GF-D8 (cell line): ENCODE data around the gene DYNLL2.
"Not testable (repeated sequence)": the region's sequence is repeated elsewhere in the genome, so short reads cannot be mapped to it uniquely, and the experiment has no call there.

ENCODE experiments used
- DNase-seq: peaks from one replicate; lab custom pipeline; 2025; lab: John Stamatoyannopoulos, UW

Gene DYNLL2

GRCh38 chr17:58101898-58102297 lies 18.7 kb downstream of the DYNLL2 start:
- DNase-seq: not testable (repeated sequence)

DNA sequence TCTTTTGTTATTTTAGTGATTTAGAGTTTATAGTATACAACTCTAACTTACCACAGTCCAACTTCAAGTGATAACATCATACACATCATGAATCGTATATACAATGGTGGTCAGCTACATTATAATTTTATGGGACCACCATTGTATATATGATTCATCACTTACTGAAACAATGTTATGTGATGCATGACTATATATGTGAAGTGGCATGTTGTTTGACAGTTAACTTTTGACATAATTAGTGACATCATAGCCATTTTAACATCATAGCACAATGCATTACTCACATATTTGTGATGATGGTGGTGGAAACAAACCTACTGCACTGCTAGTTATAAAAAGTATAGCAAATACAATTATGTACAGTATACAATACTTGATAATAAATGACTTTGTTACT lies 21.9 kb downstream of the DYNLL2 start:
- DNase-seq: no peak

- no peak for DNase-seq
These were observed 24.1 kb downstream of the DYNLL2 start for GRCh38 chr17:58107306-58107705.

- DNase-seq: no peak
These were observed 26.0 kb downstream of the DYNLL2 start for GRCh38 chr17:58109197-58109596.

DNA sequence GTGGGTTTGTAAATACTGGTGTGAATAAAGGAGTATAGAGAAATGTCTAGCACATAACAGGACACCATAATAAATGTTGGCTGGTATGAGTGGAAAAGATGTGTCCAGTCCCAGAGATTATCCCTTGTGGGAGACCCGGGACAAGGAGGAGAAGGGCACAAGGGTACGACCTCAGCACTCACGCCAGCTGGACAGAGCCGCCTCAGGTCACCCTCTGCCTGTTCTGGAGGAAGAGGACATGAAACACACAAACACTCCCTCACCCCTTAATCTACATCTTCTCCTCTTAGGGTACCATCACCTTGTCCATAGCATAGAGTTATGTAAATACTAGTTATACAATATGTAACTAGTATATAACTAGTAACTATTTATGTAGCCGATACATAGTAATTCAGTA lies 26.8 kb downstream of the DYNLL2 start:
- DNase-seq: no peak

DNA sequence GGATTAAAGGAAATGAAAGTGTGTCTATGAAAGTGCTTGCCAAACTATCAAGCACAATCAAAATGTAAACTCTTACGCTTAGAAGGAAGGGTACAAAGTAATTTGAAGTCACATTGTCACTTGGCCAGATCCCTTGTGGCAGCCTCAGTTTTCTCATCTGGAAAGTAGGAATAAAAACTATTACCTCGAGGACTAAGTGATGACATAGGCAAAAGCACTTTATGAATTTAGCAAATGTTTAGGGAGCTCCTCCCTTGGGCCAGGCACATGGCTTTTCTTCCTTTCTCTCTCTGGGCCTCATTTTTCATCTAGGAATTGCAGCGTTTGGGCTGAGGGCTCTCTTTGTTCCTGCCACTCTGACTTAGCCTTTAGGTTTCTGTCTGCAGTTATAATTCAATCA lies 28.5 kb downstream of the DYNLL2 start:
- DNase-seq: no peak

DNA sequence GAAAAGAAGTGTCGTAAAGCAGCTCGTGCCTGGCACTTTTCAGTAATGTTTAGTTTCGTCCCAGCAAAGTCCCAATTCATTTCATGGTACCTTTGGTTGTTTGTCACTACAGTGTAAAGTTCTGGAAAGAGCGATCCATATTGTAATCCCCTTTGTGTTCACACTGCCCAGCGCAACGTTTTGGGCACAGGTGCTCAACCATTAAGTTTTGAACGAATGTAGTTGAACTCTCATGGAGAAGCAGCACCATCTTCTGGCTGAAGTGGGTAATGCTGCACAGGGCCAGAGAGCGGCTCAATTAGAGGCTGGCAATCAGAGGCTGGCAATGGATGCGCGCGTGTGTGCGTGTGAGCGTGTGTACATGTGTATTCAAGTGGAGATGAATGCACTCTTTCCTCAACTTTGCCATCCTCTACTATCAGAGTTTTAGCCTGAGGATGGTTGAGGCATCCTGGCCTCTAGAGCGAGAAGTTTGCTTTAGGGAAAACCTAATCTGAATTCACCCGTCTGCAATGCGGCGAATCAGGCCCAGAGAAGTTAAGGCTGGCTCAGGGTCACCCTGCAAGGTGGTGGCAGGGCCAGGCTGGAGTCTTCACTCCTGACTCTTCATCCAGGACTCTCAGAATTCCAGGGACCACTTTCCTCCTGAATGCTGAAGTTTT lies 29.9 kb downstream of the DYNLL2 start:
- DNase-seq: no peak

- no peak for DNase-seq
These were observed 30.7 kb downstream of the DYNLL2 start for GRCh38 chr17:58113947-58114346.

- no peak for DNase-seq
These were observed 34.2 kb downstream of the DYNLL2 start for GRCh38 chr17:58117382-58117781.

DNA sequence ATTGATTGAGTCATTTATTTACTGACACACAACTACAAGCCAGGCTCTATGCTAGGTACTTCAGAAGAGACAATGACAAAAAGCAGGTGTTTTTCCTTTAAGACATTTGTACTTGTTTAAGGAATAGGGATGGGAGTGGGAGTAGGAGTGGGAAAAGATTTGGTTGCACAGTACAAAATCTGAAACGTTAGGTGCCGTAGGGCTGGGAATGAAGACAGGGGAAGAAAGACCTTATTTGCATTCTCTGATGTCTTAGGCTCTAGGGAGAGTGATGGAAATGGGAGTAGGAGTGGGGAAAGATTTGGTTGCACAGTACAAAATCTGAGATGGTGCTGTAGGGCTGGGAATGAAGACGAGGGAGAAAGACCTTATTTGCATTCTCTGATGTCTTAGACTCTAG lies 36.3 kb downstream of the DYNLL2 start:
- DNase-seq: no peak

GRCh38 chr17:58120195-58120822 lies 37.1 kb downstream of the DYNLL2 start:
- no peak for DNase-seq

DNA sequence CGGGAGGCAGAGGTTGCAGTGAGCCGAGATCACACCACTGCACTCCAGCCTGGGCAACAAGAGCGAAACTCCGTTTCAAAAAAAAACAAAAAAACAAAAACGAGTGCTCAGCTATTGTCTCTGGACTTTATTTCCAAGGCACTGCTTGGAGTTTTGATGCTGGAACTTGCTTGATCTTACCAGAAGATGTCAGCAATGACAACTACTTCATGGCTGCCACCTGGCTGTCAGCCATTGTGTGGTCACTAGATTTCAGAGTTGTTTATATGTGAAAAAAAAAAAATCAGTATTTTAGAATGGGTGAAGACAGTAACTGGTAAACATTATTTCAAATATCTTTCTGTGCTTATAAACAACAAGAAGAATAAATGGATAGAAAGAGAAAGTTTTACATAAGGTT lies 38.7 kb downstream of the DYNLL2 start:
- DNase-seq: peak; percentile 48

DNA sequence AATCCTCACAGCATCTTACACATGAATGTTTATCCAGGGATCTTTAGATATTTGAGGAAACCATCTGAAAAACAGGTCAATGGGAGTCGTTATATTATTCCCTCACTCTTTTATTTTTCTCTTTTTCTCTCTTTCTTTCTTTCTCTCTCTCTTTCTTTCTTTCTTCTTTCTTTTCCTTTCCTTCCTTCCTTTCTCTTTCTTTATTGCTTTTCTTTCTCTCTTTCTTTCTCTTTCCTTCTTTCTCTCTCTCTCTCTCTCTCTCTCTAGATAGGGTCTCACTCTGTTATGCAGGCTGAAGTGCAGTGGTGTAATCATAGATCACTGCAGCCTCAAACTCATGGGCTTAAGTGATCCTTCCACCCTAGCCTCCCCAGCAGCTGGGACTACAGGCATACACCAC lies 44.6 kb downstream of the DYNLL2 start:
- DNase-seq: no peak

DNA sequence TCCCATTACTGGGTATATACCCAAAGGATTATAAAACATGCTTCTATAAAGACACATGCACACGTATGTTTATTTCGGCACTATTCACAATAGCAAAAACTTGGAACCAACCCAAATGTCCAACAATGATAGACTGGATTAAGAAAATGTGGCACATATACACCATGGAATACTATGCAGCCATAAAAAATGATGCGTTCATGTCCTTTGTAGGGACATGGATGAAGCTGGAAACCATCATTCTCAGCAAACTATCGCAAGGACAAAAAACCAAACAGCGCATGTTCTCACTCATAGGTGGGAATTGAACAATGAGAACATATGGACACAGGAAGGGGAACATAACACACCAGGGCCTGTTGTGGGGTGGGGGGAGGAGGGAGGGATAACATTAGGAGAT lies 49.5 kb downstream of the DYNLL2 start:
- not testable (repeated sequence) for DNase-seq

- no peak for DNase-seq
These were observed 53.6 kb downstream of the DYNLL2 start for GRCh38 chr17:58136669-58137279.

DNA sequence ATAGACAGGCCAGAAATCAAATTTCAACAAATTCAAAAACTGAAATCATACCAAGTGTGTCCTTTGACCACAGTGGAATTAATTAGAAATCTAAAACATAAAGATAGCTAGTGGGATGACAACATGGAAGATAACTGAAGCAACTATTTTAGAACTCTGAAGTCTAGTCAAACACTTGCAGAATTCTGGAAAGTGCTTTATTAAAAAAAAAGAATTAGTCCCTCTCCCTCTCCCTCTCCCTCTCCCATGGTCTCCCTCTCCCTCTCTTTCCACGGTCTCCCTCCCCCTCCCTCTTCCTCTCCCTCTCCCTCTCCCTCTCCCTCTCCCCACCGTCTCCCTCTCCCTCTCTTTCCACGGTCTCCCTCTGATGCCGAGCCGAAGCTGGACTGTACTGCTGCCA lies 58.3 kb downstream of the DYNLL2 start:
- no peak for DNase-seq

DNA sequence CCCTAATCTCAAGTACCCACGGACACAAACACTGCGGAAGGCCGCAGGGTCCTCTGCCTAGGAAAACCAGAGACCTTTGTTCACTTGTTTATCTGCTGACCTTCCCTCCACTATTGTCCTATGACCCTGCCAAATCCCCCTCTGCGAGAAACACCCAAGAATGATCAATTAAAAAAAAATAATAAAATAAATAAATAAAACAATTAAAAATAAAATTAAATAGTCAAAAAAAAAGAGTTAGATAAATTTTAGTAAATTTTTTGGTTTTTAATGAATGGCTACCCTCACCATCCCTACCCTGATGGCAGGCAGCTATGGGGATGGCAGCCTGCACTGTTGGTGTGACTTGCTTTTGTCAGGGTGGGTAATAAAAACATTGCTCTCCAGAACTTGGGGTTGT lies 60.1 kb downstream of the DYNLL2 start:
- DNase-seq: not testable (repeated sequence)

- no peak for DNase-seq
These were observed 61.6 kb downstream of the DYNLL2 start for GRCh38 chr17:58144801-58145200.
